Measurements from ENCODE around the gene NEK5. TPM values are rescaled to one million over a fixed set of nuclear protein-coding genes. Genes with fewer than 3 reads are reported as not detected.

The NEK5 gene
- total and polyA plus RNA-seq, 2 experiments from 2014 or later = 0.73 to 1.3 TPM

DNA sequence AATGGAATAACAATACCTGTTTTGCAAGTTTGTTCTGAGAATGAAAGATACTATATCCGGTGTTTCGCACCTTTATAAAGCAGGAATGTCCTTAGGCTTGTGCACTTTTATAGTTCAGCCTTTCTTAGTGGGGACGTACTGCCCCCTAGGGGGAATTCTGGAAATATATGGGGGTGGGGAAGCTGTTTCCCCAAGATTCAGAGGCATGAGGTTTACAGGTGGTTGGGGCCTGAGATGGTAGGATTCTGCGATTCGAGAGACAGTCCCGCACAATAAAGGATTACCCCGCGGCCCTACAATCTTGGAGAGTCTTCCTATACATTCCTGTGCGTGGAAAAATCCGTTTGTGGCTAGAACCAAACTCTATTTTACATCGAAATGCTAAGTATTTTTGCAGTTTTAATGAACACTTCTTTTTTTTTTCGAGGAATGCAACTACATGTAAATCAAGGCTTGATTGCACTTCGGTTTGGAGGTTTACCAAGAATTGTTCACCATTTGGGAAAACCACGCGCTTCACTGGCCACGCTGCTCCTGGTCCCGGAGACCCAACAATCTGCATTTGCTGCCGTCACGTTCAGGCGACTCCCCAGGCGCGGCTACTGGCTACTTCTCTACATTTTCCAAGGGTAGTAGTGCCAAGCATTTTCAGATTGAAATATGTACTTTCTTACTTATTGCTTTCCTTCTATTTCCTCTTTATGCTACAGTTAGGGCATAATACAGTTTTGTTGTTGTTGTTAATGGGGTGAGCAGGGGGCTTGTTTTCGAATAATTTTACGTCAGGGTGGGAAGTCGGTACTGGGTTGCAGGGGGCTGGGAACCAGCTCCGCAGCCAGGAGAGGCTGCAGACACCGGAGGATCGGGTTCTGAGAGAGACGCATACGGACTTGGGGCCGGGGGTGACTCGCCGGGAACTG is 830 bp downstream of the NEK5 start:
- Histone ChIP-seq H3K27me3 (ENCODE audit: insufficient read depth) (peaks cover 3% of the 10 kb centered on the region; the same call in 1 of the 2 replicates), H3K36me3 (ENCODE audit: insufficient read depth) (no peaks in the 10 kb centered on the region; the same call in 1 of the 2 replicates), H3K4me1 (ENCODE audit: insufficient read depth) (peaks cover 6% of the 10 kb centered on the region; the same call in 1 of the 2 replicates), H3K27ac (ENCODE audit: low read depth) (no peak overlapping the region), H3K79me2 (replicated peaks; ENCODE audit: insufficient read depth) (no peaks in the 10 kb centered on the region), H3K4me3 (peak overlapping the region; percentile 57), H3F3A (replicated peaks; ENCODE audit: low read depth) (no peaks in the 10 kb centered on the region), H3K9me2 (ENCODE audit: insufficient read depth) (no peaks in the 10 kb centered on the region; the same call in 1 of the 2 replicates), H4K20me1 (replicated peaks; ENCODE audit: insufficient read depth) (no peaks in the 10 kb centered on the region), H3K4me2 (peak overlapping the region; percentile 77), H2AFZ (peak overlapping the region; percentile 80)
- DNase-seq (ENCODE audit: low spot score) = peak; percentile 86
- peaks cover 5% of the 10 kb centered on the region; the same call in 2 of the 3 replicates for H3K4me1 Mint-ChIP-seq
- H3K27ac Mint-ChIP-seq = no peak overlapping the region
- H3K36me3 Mint-ChIP-seq (ENCODE audit: low read depth) = peaks cover 23% of the 10 kb centered on the region
- H3K9me3 Mint-ChIP-seq = peaks cover 5% of the 10 kb centered on the region; the same call in 2 of the 3 replicates
- ATAC-seq = peak; percentile 71
- H3K4me3 Mint-ChIP-seq = peak overlapping the region; percentile 81
- peak; percentile 3; the same call in 1 of the 2 replicates for TF ChIP-seq CREB1 (CRISPR knock-in tag; IDR thresholded peaks at IDR 0.05; ENCODE audit: low read depth)
- TF ChIP-seq, protein P1, sequence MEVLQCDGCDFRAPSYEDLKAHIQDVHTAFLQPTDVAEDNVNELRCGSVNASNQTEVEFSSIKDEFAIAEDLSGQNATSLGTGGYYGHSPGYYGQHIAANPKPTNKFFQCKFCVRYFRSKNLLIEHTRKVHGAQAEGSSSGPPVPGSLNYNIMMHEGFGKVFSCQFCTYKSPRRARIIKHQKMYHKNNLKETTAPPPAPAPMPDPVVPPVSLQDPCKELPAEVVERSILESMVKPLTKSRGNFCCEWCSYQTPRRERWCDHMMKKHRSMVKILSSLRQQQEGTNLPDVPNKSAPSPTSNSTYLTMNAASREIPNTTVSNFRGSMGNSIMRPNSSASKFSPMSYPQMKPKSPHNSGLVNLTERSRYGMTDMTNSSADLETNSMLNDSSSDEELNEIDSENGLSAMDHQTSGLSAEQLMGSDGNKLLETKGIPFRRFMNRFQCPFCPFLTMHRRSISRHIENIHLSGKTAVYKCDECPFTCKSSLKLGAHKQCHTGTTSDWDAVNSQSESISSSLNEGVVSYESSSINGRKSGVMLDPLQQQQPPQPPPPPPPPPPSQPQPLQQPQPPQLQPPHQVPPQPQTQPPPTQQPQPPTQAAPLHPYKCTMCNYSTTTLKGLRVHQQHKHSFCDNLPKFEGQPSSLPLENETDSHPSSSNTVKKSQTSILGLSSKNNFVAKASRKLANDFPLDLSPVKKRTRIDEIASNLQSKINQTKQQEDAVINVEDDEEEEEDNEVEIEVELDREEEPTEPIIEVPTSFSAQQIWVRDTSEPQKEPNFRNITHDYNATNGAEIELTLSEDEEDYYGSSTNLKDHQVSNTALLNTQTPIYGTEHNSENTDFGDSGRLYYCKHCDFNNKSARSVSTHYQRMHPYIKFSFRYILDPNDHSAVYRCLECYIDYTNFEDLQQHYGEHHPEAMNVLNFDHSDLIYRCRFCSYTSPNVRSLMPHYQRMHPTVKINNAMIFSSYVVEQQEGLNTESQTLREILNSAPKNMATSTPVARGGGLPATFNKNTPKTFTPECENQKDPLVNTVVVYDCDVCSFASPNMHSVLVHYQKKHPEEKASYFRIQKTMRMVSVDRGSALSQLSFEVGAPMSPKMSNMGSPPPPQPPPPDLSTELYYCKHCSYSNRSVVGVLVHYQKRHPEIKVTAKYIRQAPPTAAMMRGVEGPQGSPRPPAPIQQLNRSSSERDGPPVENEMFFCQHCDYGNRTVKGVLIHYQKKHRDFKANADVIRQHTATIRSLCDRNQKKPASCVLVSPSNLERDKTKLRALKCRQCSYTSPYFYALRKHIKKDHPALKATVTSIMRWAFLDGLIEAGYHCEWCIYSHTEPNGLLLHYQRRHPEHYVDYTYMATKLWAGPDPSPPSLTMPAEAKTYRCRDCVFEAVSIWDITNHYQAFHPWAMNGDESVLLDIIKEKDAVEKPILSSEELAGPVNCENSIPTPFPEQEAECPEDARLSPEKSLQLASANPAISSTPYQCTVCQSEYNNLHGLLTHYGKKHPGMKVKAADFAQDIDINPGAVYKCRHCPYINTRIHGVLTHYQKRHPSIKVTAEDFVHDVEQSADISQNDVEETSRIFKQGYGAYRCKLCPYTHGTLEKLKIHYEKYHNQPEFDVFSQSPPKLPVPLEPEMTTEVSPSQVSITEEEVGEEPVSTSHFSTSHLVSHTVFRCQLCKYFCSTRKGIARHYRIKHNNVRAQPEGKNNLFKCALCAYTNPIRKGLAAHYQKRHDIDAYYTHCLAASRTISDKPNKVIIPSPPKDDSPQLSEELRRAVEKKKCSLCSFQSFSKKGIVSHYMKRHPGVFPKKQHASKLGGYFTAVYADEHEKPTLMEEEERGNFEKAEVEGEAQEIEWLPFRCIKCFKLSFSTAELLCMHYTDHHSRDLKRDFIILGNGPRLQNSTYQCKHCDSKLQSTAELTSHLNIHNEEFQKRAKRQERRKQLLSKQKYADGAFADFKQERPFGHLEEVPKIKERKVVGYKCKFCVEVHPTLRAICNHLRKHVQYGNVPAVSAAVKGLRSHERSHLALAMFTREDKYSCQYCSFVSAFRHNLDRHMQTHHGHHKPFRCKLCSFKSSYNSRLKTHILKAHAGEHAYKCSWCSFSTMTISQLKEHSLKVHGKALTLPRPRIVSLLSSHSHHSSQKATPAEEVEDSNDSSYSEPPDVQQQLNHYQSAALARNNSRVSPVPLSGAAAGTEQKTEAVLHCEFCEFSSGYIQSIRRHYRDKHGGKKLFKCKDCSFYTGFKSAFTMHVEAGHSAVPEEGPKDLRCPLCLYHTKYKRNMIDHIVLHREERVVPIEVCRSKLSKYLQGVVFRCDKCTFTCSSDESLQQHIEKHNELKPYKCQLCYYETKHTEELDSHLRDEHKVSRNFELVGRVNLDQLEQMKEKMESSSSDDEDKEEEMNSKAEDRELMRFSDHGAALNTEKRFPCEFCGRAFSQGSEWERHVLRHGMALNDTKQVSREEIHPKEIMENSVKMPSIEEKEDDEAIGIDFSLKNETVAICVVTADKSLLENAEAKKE (CRISPR knock-in tag; IDR thresholded peaks at IDR 0.05) = no peak
- TF ChIP-seq, protein P2, sequence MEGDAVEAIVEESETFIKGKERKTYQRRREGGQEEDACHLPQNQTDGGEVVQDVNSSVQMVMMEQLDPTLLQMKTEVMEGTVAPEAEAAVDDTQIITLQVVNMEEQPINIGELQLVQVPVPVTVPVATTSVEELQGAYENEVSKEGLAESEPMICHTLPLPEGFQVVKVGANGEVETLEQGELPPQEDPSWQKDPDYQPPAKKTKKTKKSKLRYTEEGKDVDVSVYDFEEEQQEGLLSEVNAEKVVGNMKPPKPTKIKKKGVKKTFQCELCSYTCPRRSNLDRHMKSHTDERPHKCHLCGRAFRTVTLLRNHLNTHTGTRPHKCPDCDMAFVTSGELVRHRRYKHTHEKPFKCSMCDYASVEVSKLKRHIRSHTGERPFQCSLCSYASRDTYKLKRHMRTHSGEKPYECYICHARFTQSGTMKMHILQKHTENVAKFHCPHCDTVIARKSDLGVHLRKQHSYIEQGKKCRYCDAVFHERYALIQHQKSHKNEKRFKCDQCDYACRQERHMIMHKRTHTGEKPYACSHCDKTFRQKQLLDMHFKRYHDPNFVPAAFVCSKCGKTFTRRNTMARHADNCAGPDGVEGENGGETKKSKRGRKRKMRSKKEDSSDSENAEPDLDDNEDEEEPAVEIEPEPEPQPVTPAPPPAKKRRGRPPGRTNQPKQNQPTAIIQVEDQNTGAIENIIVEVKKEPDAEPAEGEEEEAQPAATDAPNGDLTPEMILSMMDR (conservative IDR thresholded peaks at IDR 0.05; ENCODE audit: low read depth in 2 of 2) = peak; percentile 88 to 96
- peaks cover 7% of the 10 kb centered on the region for H3K27me3 Mint-ChIP-seq (ENCODE audit: insufficient read depth, low read depth, poor library complexity)

All from GM23338 (cell line).